GM21825 (cell line): ENCODE results near the gene NTN1.
A peak's percentile ranks its signal among the peaks of the same experiment; 100 is the strongest.

Source experiments
- ATAC-seq: cut with Tn5 transposase; IDR thresholded peaks from one replicate; pipeline ENCODE4 v1.9.1; 2021; ENCODE audit warnings: mild to moderate bottlenecking, moderate library complexity; ENCODE audit not compliant: unreplicated experiment

Gene NTN1

GRCh38 chr17:9229160-9229825 lies 208.0 kb downstream of the NTN1 start:
- ATAC-seq, result no peak

GRCh38 chr17:9229826-9230201 lies 208.5 kb downstream of the NTN1 start:
- no peak for ATAC-seq

GRCh38 chr17:9230346-9230745 lies 209.0 kb downstream of the NTN1 start:
- no peak for ATAC-seq

GRCh38 chr17:9230861-9231260 lies 209.6 kb downstream of the NTN1 start:
- no peak for ATAC-seq

GRCh38 chr17:9231449-9232154 lies 210.3 kb downstream of the NTN1 start:
- no peak for ATAC-seq

GRCh38 chr17:9232155-9232475 lies 210.8 kb downstream of the NTN1 start:
- no peak for ATAC-seq

GRCh38 chr17:9232591-9233270 lies 211.4 kb downstream of the NTN1 start:
- no peak for ATAC-seq

GRCh38 chr17:9233271-9233599 lies 211.9 kb downstream of the NTN1 start:
- no peak for ATAC-seq

GRCh38 chr17:9233761-9234160 lies 212.5 kb downstream of the NTN1 start:
- no peak for ATAC-seq

- no peak for ATAC-seq
These were observed 213.2 kb downstream of the NTN1 start for GRCh38 chr17:9234389-9234945.

- no peak for ATAC-seq
These were observed 214.0 kb downstream of the NTN1 start for GRCh38 chr17:9235346-9235745.

GRCh38 chr17:9236286-9237052 lies 215.2 kb downstream of the NTN1 start:
- no peak for ATAC-seq

GRCh38 chr17:9237053-9237410 lies 215.7 kb downstream of the NTN1 start:
- ATAC-seq, result no peak

GRCh38 chr17:9237661-9238301 lies 216.5 kb downstream of the NTN1 start:
- ATAC-seq, result no peak

- no peak for ATAC-seq
These were observed 217.3 kb downstream of the NTN1 start for GRCh38 chr17:9238340-9239245.

- peak; percentile 9 for ATAC-seq
These were observed 218.0 kb downstream of the NTN1 start for GRCh38 chr17:9239246-9239792.

GRCh38 chr17:9239793-9240658 lies 218.7 kb downstream of the NTN1 start:
- ATAC-seq, result peak; percentile 55

GRCh38 chr17:9240659-9241370 lies 219.5 kb downstream of the NTN1 start:
- ATAC-seq, result no peak
